PC-3 (cell line): ENCODE data around the gene CHTF8.

Source experiments
- EZH2 ChIP-seq: fragments of 300-600 bp; sonication (generic); IDR thresholded peaks from one replicate; pipeline ENCODE4 v1.6.1; 2017; ENCODE audit warnings: antibody characterized with exemption, mild to moderate bottlenecking, low read length; ENCODE audit not compliant: unreplicated experiment
- EZH2phosphoT487 ChIP-seq: fragments of 300-600 bp; sonication (generic); IDR thresholded peaks from 2 replicates; pipeline ENCODE4 v1.6.1; 2018; ENCODE audit warnings: mild to moderate bottlenecking, antibody characterized with exemption, low read length, borderline replicate concordance
- TF ChIP-seq, protein P1 (sequence below): fragments of 300-600 bp; sonication (generic); conservative IDR thresholded peaks from 2 replicates; pipeline ENCODE4 v1.5.1; 2017; ENCODE audit warnings: antibody characterized with exemption, low read depth, mild to moderate bottlenecking, low read length

DNA sequence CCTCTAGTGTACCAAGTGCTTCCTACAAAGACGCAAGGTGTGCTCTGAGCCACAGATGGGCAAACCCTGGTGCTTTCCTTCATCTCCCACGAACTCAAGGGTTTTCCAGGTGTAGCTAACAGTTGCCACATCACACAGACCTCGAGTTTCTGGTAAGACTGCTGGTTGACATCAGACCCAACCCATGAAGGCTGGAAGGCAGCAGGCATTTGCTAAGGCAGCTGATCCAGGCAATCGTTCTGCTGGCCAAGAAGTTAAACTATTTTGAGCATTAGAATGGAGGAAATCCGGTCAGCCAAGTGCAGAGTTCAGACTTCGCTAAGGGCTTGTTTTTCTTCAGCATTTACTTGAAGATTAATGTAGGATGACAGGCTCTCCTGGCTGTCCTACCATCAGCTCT is 15.5 kb downstream of the CHTF8 start:
- TF ChIP-seq, protein P1, sequence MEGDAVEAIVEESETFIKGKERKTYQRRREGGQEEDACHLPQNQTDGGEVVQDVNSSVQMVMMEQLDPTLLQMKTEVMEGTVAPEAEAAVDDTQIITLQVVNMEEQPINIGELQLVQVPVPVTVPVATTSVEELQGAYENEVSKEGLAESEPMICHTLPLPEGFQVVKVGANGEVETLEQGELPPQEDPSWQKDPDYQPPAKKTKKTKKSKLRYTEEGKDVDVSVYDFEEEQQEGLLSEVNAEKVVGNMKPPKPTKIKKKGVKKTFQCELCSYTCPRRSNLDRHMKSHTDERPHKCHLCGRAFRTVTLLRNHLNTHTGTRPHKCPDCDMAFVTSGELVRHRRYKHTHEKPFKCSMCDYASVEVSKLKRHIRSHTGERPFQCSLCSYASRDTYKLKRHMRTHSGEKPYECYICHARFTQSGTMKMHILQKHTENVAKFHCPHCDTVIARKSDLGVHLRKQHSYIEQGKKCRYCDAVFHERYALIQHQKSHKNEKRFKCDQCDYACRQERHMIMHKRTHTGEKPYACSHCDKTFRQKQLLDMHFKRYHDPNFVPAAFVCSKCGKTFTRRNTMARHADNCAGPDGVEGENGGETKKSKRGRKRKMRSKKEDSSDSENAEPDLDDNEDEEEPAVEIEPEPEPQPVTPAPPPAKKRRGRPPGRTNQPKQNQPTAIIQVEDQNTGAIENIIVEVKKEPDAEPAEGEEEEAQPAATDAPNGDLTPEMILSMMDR = no peak
- TF ChIP-seq EZH2 (no peak), EZH2phosphoT487 (no peak)
